ENCODE data around the gene CDK2AP2. TPM values are rescaled to one million over a fixed set of nuclear protein-coding genes. Genes with fewer than 3 reads are reported as not detected.

Gene CDK2AP2
- total and polyA plus RNA-seq, 9 of the 15 experiments (the other 6 are each of a cell fraction or from before 2014, with no cell fraction given), result 4.4 to 47.4 (median 21.7) TPM

GRCh38 chr11:67482827-67483798 lies 24.8 kb downstream of the CDK2AP2 start, which contains the start of gene AIP (continued):
- TF ChIP-seq GTF3C2 (IDR thresholded peaks at IDR 0.05; ENCODE audit: borderline replicate concordance, extremely low read depth, insufficient read length) (no peak), SRSF3 (IDR thresholded peaks at IDR 0.05; ENCODE audit: insufficient read depth, low read length) (no peak), MTA1 (IDR thresholded peaks at IDR 0.05; ENCODE audit: borderline replicate concordance) (no peak), CHD4 (IDR thresholded peaks at IDR 0.05; ENCODE audit: insufficient read depth, insufficient replicate concordance, low read depth, low read length, poor library complexity, severe bottlenecking) (no peak), TSC22D4 (tag; IDR thresholded peaks at IDR 0.05) (no peak), CBFA2T2 (conservative IDR thresholded peaks at IDR 0.05) (no peak), FOXM1 (IDR thresholded peaks at IDR 0.05; ENCODE audit: low read depth) (no peak), FOXM1 (CRISPR knock-in tag; IDR thresholded peaks at IDR 0.05; ENCODE audit: low read depth) (peak; percentile 98), MED1 (CRISPR knock-in tag; IDR thresholded peaks at IDR 0.05; ENCODE audit: borderline replicate concordance) (no peak; the same call in 1 of the 2 replicates), MITF (IDR thresholded peaks at IDR 0.05) (no peak), SRSF1 (IDR thresholded peaks at IDR 0.05; ENCODE audit: low read depth, low read length) (no peak), SIN3B (IDR thresholded peaks at IDR 0.05; ENCODE audit: low read depth) (peak; percentile 94), ZNF316 (IDR thresholded peaks at IDR 0.05) (no peak), KDM5B (IDR thresholded peaks at IDR 0.05; ENCODE audit: insufficient replicate concordance, low read depth, low read length) (peak; percentile 30), ZBTB9 (CRISPR knock-in tag; IDR thresholded peaks at IDR 0.05) (peak; percentile 76; the same call in 1 of the 2 replicates), MCM2 (IDR thresholded peaks at IDR 0.05; ENCODE audit: low read depth) (no peak), RAD21 (CRISPR knock-in tag; conservative IDR thresholded peaks at IDR 0.05 in 1 of 2, IDR thresholded peaks at IDR 0.05 in 1 of 2) (no peak), ZHX1 (conservative IDR thresholded peaks at IDR 0.05; ENCODE audit: low read length) (no peak)
